ENCODE results near the gene RAB4B. TPM values are rescaled to one million over a fixed set of nuclear protein-coding genes. Genes with fewer than 3 reads are reported as not detected.

Gene RAB4B
- total RNA-seq, 2 experiments from 2014 or later, result 26.6 to 26.9 TPM

DNA sequence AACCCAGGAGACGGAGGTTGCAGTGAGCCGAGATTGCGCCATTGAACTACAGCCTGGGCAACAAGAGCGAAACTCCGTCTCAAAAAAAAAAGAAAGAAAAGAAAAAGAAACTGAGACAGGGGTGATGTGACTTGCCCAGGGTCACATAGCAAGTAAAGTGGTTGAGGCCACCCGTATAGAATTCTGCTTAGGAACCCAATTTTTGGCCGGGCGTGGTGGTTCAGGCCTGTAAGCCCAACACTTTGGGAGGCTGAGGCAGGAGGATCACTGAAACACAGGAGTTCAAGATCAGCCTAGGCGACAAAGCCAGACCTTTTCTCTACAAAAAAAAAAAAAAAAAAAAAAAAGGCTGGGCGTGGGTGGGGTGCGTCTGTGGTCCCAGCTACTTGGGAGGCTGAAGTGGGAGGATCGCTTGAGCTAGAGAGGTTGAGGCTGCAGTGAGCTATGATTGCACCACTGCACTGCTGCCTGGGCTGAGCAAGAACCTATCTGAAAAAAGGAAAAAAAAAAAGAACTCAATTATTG, 25.7 kb upstream of the RAB4B start:
- Mint-ChIP-seq H3K27me3 (no peaks in the 10 kb centered on the region), H3K4me3 (peak overlapping the region; percentile 99)
- no peak for ATAC-seq (ENCODE audit: poor library complexity)

DNA sequence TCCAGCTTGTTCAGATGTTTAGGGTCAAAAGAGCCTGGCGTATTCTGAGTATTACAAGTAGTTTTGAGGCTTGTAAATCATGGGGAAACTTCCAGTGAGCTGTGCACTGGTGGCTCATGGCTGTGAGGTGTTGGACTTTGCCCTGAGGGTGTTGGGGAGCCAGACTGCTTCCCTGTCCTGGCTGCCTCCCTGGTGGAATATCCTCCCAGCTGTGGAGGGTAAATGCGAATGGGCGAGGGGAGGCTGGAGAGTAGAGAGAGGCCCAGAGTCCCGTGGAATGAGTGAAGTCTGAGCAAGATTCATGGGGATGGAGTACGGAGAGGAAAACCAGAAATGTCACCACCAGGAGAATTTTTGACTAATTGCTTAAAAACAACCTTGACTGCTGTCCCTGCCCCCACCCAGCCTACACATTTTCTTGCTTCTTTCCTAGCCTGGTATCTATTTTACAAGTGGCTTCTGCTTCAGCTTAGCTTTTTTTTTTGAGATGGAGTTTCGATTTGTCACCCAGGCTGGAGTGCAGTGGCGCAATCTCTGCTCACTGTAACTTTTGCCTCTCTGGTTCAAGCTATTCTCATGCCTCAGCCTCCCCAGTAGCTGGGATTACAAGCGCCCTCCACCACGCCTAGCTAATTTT, 23.3 kb upstream of the RAB4B start:
- Histone ChIP-seq H3K4me3 (ENCODE audit: low read length) (peak overlapping the region; percentile 41), H3K27ac (ENCODE audit: low read depth in 1 of 2, low read length in 2 of 2) (peak overlapping the region in 1 of 2 donors; percentile 45), H3K4me1 (ENCODE audit: insufficient read depth, low read length) (peaks cover 73% of the 10 kb centered on the region), H3K9me3 (ENCODE audit: control insufficient read depth in 1 of 2, insufficient read depth in 1 of 2, low read length in 2 of 2) (no peaks in the 10 kb centered on the region), H3K36me3 (ENCODE audit: insufficient read depth, low read length) (peaks cover 46% of the 10 kb centered on the region), H3K27me3 (ENCODE audit: control insufficient read depth in 1 of 2, insufficient read depth in 2 of 2, low read length in 2 of 2) (no peaks in the 10 kb centered on the region)
- H3K4me1 Mint-ChIP-seq (ENCODE audit: low read depth), result peaks cover 62% of the 10 kb centered on the region
- TF ChIP-seq CTCF (IDR thresholded peaks at IDR 0.05), result no peak
- H3K9me3 Mint-ChIP-seq, result no peaks in the 10 kb centered on the region
- ChIA-PET POLR2A (interaction anchor here (2.0 to 4.5 kb wide), 2 partner anchors 23 to 43 kb away, joined by 22 read pairs; partner anchors contain the start of genes EGLN2 and RAB4B), CTCF (interaction anchor here (0.6 to 2.9 kb wide), 4 partner anchors 38 to 887 kb away, joined by 3 to 11 read pairs (median 6); partner anchors contain the start of genes COQ8B, EGLN2 and ITPKC)
- peak overlapping the region; percentile 86 for H3K27ac Mint-ChIP-seq
- intact Hi-C loops (cut with DNase I, micrococcal nuclease), result loop anchor here in 1 of 2 experiments (10.0 kb wide), 1 partner anchor 290 kb away; the partner anchor contains the start of genes BLVRB and SPTBN4
- H3K27me3 Mint-ChIP-seq, result no peaks in the 10 kb centered on the region
- H3K36me3 Mint-ChIP-seq (ENCODE audit: low read depth), result peaks cover 74% of the 10 kb centered on the region
- DNase-seq (peak in 5 of 14 experiments; percentile 15 to 52 (median 41)), ATAC-seq (ENCODE audit: poor library complexity) (no peak)
- peak overlapping the region; percentile 79 for H3K4me3 Mint-ChIP-seq

More for the DNA sequence above, 25.7 kb upstream of the RAB4B start:
- peaks cover 76% of the 10 kb centered on the region for H3K4me1 ChIP-seq (ENCODE audit: insufficient read depth, low read length)
- peaks cover 59% of the 10 kb centered on the region for H3K36me3 Mint-ChIP-seq (ENCODE audit: low read depth)
- peaks cover 64% of the 10 kb centered on the region for H3K4me1 Mint-ChIP-seq (ENCODE audit: low read depth)
- POLR2A ChIA-PET, result interaction anchor here (1.0 to 2.9 kb wide), 6 partner anchors 25 to 54 kb away, joined by 4 to 82 read pairs (median 14); partner anchors contain the start of genes COQ8B, EGLN2, ITPKC and RAB4B
- no peaks in the 10 kb centered on the region for H3K27me3 ChIP-seq (ENCODE audit: control insufficient read depth in 1 of 2, insufficient read depth in 2 of 2, low read length in 2 of 2)
- no peak for DNase-seq
- H3K4me3 ChIP-seq (ENCODE audit: low read length), result peak overlapping the region; percentile 93
- no peak overlapping the region for H3K27ac ChIP-seq (ENCODE audit: low read depth in 1 of 2, low read length in 2 of 2)
- intact Hi-C loops (cut with DNase I, micrococcal nuclease), result loop anchor here in 1 of 2 experiments (10.0 kb wide), 1 partner anchor 288 kb away; the partner anchor contains the start of genes BLVRB and SPTBN4
- peak overlapping the region; percentile 99 for H3K27ac Mint-ChIP-seq
- H3K9me3 Mint-ChIP-seq, result no peaks in the 10 kb centered on the region
- H3K36me3 ChIP-seq (ENCODE audit: insufficient read depth, low read length), result peaks cover 23% of the 10 kb centered on the region
- CTCF ChIA-PET, result interaction anchor here (0.7 to 2.0 kb wide), 7 partner anchors 25 to 218 kb away, joined by 3 to 6 read pairs (median 4); partner anchors contain the start of genes COQ8B, EGLN2, ITPKC and RAB4B
- TF ChIP-seq CTCF (IDR thresholded peaks at IDR 0.05), result no peak
- no peaks in the 10 kb centered on the region for H3K9me3 ChIP-seq (ENCODE audit: control insufficient read depth in 1 of 2, insufficient read depth in 1 of 2, low read length in 2 of 2)

DNA sequence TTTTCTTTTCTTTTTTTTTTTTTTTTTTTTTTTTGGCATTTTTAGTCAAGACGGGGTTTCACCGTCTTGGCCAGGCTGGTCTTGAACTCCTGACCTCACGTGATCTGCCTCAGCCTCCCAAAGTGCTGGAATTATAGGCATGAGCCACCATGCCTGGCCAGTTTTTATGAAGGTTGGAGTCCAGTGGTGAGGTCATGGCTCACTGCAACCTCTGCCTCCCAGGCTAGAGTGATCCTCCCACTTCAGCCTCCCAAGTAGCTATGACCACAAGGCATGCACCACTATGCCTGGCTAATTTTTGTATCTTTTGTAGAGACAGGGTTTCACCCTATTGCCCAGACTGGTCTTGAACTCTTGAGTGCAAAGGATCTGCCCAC, 22.8 kb upstream of the RAB4B start:
- no peak for TF ChIP-seq CTCF (IDR thresholded peaks at IDR 0.05)
- ATAC-seq (ENCODE audit: poor library complexity) (no peak), DNase-seq (no peak)
- Mint-ChIP-seq H3K27me3 (no peaks in the 10 kb centered on the region), H3K4me1 (ENCODE audit: low read depth) (peaks cover 59% of the 10 kb centered on the region), H3K4me3 (peak overlapping the region; percentile 79), H3K36me3 (ENCODE audit: low read depth) (peaks cover 77% of the 10 kb centered on the region), H3K27ac (peak overlapping the region; percentile 86), H3K9me3 (no peaks in the 10 kb centered on the region)
- peaks cover 68% of the 10 kb centered on the region for H3K4me1 ChIP-seq (ENCODE audit: insufficient read depth, low read length)
- POLR2A ChIA-PET, result interaction anchor here (2.0 to 4.5 kb wide), 2 partner anchors 23 to 43 kb away, joined by 22 read pairs; partner anchors contain the start of genes EGLN2 and RAB4B
- peak overlapping the region; percentile 41 for H3K4me3 ChIP-seq (ENCODE audit: low read length)
- no peaks in the 10 kb centered on the region for H3K9me3 ChIP-seq (ENCODE audit: control insufficient read depth in 1 of 2, insufficient read depth in 1 of 2, low read length in 2 of 2)
- peaks cover 51% of the 10 kb centered on the region for H3K36me3 ChIP-seq (ENCODE audit: insufficient read depth, low read length)
- no peaks in the 10 kb centered on the region for H3K27me3 ChIP-seq (ENCODE audit: control insufficient read depth in 1 of 2, insufficient read depth in 2 of 2, low read length in 2 of 2)
- intact Hi-C loops (cut with DNase I, micrococcal nuclease), result loop anchor here in 1 of 2 experiments (10.0 kb wide), 1 partner anchor 290 kb away; the partner anchor contains the start of genes BLVRB and SPTBN4
- CTCF ChIA-PET, result interaction anchor here (1.7 to 2.9 kb wide), 3 partner anchors 39 to 51 kb away, joined by 4 to 11 read pairs (median 7); partner anchors contain the start of genes COQ8B, EGLN2 and ITPKC
- H3K27ac ChIP-seq (ENCODE audit: low read depth in 1 of 2, low read length in 2 of 2), result no peak overlapping the region
